Kidney (tissue), 14 donors: Measurements from ENCODE around the gene PITRM1. TPM values are rescaled to one million over a fixed set of nuclear protein-coding genes. Genes with fewer than 3 reads are reported as not detected.

Source experiments
- DNase-seq, 5 donors: peaks; one replicate each; pipeline ENCODE4 v3.0.0-alpha.2; 2013 to 2020
- FAIRE-seq: peaks from 2 replicates; lab custom pipeline; 2012; peaks lifted over from hg19 to GRCh38; lab: Jason Lieb, UNC
- H3K27ac ChIP-seq, 2 donors: one replicate each; pipeline ENCODE4 v1.7.0; 2013; ENCODE audit warnings: low read depth in 2 of 2, low read length in 2 of 2, inconsistent platforms in 1 of 2
- H3K27me3 ChIP-seq: one replicate; pipeline ENCODE4 v1.7.1; 2013; ENCODE audit warnings: low read length, inconsistent platforms; ENCODE audit not compliant: control insufficient read depth, insufficient read depth
- H3K36me3 ChIP-seq, 3 donors: one replicate each; pipeline versions ENCODE4 v1.7.0 to v1.7.1; 2013; ENCODE audit warnings: low read length in 3 of 3, control low read depth in 1 of 3, inconsistent platforms in 1 of 3; ENCODE audit not compliant: insufficient read depth in 3 of 3, control insufficient read depth in 2 of 3
- H3K4me1 ChIP-seq, 3 donors: one replicate each; pipeline versions ENCODE4 v1.7.0 to v1.7.1; 2013; ENCODE audit warnings: low read length in 3 of 3, inconsistent platforms in 1 of 3, low read depth in 1 of 3; ENCODE audit not compliant: control insufficient read depth in 2 of 3, insufficient read depth in 2 of 3
- H3K4me3 ChIP-seq, 3 donors: one replicate each; pipeline versions ENCODE4 v1.7.0 to v1.8.1; 2013; ENCODE audit warnings: low read length in 3 of 3, control low read depth in 1 of 3, inconsistent platforms in 1 of 3
- H3K9ac ChIP-seq, 3 donors: one replicate each; pipeline versions ENCODE4 v1.7.0 to v1.7.1; 2013; ENCODE audit warnings: low read length in 3 of 3, control low read depth in 1 of 3, inconsistent platforms in 1 of 3
- H3K9me3 ChIP-seq, 3 donors: one replicate each; pipeline versions ENCODE4 v1.7.0 to v1.7.1; 2013; ENCODE audit warnings: low read length in 3 of 3, control low read depth in 1 of 3, inconsistent platforms in 1 of 3; ENCODE audit not compliant: control insufficient read depth in 2 of 3, insufficient read depth in 1 of 3
- intact Hi-C: fragments of 100-400 bp; cut with DNase I; formaldehyde crosslinking; loops from one replicate; pipeline ENCODE4 v1.11.1; 2022
- polyA plus RNA-seq: library from polyadenylated mRNA; stranded (reverse); fragments of 350-450 nt; fragmentation: Illumina TruSeq; extraction: RNeasy Lipid Tissue Mini Kit (QIAGEN cat#74804); gene quantifications from one replicate; pipeline ENCODE4 v1.2.3, GENCODE V29; 2014; ENCODE audit warnings: low read depth, low replicate concordance; ENCODE audit not compliant: insufficient read depth
- total RNA-seq: library from RNA; stranded (reverse); fragmentation: NEBNext Ultra II Directional; extraction: Animal tissue kit (Norgen Biotek cat#: 25700); gene quantifications from one replicate; pipeline ENCODE4 v1.2.1, GENCODE V29; 2021
- TF ChIP-seq, protein P1 (sequence below): IDR thresholded peaks from 3 replicates; pipeline ENCODE4 v1.5.1; 2012; ENCODE audit warnings: mild to moderate bottlenecking, moderate library complexity, borderline replicate concordance; ENCODE audit not compliant: insufficient read depth; ENCODE audit errors: extremely low read depth
- donor health status: control.
- donor health status: control.
- donor health status: control.
- donor health status: control.
- donor health status: control.
- donor health status: DM: yes; HTN: yes; CAD: no.
- donor health status: Normal renal cell carcinoma (clear cell type).

PITRM1 gene
- total and polyA plus RNA-seq, 2 donors from 2014 or later: 28.8 to 60.7 TPM

DNA sequence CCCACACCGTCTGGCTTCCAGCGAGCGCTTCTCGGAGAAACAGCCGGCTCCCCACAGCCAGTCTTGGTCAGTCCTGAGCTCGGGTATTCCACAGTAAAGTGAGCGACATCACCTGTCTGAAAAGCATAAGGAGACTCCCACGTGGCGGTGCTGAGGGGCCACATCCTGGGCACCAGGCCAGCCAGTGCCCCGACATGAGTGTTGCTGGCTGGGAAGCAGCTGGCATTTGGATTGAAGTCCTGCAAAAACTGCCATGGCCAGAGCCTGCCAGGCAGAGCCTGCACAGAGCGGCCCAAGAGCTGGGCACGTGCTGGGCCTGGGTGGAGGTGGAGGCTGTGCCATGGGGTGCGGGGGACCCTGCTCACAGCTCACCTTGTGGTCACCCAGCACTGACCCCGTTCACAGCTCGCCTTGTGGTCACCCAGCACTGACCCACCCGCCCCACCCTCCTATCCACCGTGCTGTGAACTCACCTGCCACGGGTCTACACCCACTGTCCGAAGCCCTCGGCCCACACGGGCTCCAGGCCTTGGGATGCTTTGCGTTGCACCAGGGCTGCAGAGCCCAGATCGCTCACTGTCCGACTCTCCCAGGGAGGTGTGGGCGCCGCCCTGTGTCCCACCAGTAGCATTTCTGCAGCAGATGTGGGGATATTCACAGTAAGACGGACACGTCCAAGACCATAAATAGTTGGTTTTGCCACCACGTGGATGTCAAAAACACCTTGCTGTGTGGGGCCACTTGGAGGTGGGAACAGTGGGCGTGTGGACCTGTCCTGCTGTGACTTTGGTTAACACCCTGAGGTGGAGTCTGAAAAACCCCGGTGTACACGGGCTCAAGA lies 48.8 kb downstream of the PITRM1 start:
- no peak overlapping the region for H3K9ac ChIP-seq
- H3K9me3 ChIP-seq: no peaks in the 10 kb centered on the region
- FAIRE-seq (no peak), DNase-seq (peak in 1 of 5 donors; percentile 52)
- peaks cover 0 to 7% (median 0%) of the 10 kb centered on the region in 3 donors for H3K36me3 ChIP-seq
- no peak overlapping the region for H3K4me3 ChIP-seq
- no peaks in the 10 kb centered on the region for H3K27me3 ChIP-seq
- no peak overlapping the region for H3K27ac ChIP-seq
- peaks cover 0 to 8% (median 4%) of the 10 kb centered on the region in 3 donors for H3K4me1 ChIP-seq
- TF ChIP-seq, protein P1, sequence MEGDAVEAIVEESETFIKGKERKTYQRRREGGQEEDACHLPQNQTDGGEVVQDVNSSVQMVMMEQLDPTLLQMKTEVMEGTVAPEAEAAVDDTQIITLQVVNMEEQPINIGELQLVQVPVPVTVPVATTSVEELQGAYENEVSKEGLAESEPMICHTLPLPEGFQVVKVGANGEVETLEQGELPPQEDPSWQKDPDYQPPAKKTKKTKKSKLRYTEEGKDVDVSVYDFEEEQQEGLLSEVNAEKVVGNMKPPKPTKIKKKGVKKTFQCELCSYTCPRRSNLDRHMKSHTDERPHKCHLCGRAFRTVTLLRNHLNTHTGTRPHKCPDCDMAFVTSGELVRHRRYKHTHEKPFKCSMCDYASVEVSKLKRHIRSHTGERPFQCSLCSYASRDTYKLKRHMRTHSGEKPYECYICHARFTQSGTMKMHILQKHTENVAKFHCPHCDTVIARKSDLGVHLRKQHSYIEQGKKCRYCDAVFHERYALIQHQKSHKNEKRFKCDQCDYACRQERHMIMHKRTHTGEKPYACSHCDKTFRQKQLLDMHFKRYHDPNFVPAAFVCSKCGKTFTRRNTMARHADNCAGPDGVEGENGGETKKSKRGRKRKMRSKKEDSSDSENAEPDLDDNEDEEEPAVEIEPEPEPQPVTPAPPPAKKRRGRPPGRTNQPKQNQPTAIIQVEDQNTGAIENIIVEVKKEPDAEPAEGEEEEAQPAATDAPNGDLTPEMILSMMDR: no peak
- intact Hi-C loops: no loop called here

DNA sequence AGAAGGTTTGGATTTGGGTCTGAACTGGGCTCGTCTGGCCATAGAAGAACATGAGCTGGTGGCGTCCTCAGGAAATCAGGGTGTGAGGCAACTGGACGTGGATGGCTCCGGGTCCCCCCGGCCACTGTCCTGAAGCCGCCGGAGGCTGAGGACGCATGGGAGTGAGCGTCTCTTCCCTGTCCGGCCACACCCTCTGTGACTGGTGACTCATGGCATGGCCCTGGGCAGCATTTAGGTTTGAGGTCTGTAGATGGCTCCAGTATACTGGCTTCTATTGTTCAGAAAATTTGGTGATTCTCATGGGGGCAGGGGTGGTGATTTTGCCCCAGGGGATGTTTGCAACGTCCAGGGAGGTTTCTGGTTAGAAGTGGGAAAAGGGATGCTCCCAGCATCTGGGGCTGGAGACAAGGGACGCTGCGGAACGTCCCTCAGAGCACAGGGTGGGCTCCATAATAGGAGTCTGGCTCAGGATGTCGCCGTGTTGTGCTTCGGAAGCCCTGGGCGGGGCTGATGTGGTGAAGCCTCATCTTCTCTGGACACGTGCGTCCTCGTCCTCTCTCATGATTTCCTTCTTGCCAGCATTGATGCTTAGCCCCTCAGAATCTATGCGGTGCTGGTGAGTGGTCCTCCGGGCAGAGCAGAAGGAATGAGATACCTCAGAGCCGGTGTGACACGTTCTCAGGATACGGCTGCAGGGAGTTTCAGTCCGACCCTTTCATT lies 49.9 kb downstream of the PITRM1 start:
- TF ChIP-seq, protein P1: no peak

DNA sequence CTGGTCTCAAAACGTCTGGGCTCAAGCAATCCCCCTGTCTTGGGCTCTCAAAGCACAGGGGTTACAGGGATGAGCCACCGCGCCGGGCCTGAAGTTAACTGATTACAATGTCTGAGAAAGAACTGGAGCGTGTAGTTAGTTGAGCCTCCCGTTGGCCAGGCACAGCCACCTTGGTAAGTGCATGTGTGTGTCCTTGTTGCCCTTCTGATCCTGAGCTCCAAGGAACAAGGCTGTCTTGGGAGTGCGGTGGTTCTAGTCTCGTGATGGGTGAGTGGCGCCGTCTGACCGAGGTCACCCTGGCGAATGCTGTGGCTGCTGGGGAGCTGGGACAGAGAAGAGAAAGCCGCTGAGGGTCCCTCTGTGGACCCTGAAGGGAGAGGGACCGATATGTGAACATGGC lies 50.5 kb downstream of the PITRM1 start:
- Histone ChIP-seq H3K27ac (no peak overlapping the region), H3K4me3 (no peak overlapping the region), H3K27me3 (no peaks in the 10 kb centered on the region), H3K4me1 (peaks cover 0 to 4% (median under 1%) of the 10 kb centered on the region in 3 donors), H3K9me3 (no peaks in the 10 kb centered on the region), H3K9ac (no peak overlapping the region), H3K36me3 (peaks cover 0 to 15% (median 3%) of the 10 kb centered on the region in 3 donors)
- TF ChIP-seq, protein P1: no peak
- intact Hi-C loops: no loop called here
- DNase-seq: peak in 1 of 5 donors; percentile 54
- no peak for FAIRE-seq

More for the DNA sequence above, 49.9 kb downstream of the PITRM1 start:
- H3K4me1 ChIP-seq: peaks cover 0 to 6% (median 4%) of the 10 kb centered on the region in 3 donors
- H3K9me3 ChIP-seq: no peaks in the 10 kb centered on the region
- H3K36me3 ChIP-seq: peaks cover 0 to 10% (median 0%) of the 10 kb centered on the region in 3 donors
- no peak overlapping the region for H3K27ac ChIP-seq
- H3K27me3 ChIP-seq: no peaks in the 10 kb centered on the region
- intact Hi-C loops: no loop called here
- no peak overlapping the region for H3K4me3 ChIP-seq
- H3K9ac ChIP-seq: no peak overlapping the region
- DNase-seq: peak in 1 of 5 donors; percentile 61
- FAIRE-seq: no peak
